Right lobe of liver (tissue), 4 donors: Measurements from ENCODE around the gene FMNL2.

Experiments used
- CTCF ChIP-seq, 4 donors: fragments of 200-600 bp in 3 of 4; fragments of 450-650 bp in 1 of 4; IDR thresholded peaks; one replicate each; pipeline versions ENCODE4 v1.5.1 to v1.8.0; 2016 to 2022; ENCODE audit warnings: antibody characterized with exemption in 4 of 4, mild to moderate bottlenecking in 2 of 4
- POLR2A ChIP-seq: fragments of 450-650 bp; IDR thresholded peaks from one replicate; pipeline ENCODE4 v1.6.1; 2017; ENCODE audit warnings: antibody characterized with exemption, mild to moderate bottlenecking
- donor health status: DM: no; HTN: no; CAD: no.
- donor health status: DM: no; HTN: no; CAD: no.
- donor health status: DM: no; HTN: yes; CAD: no.

GRCh38 chr2:152544638-152545037 lies 209.7 kb downstream of the FMNL2 start:
- TF ChIP-seq CTCF (IDR thresholded peaks at IDR 0.05) (no peak), POLR2A (no peak)
